ENCODE results near the gene IL16. TPM values are rescaled to one million over a fixed set of nuclear protein-coding genes. Genes with fewer than 3 reads are reported as not detected.

Gene IL16
- total and polyA plus RNA-seq, 4 donors, result 1.9 to 6.9 (median 4.4) TPM

DNA sequence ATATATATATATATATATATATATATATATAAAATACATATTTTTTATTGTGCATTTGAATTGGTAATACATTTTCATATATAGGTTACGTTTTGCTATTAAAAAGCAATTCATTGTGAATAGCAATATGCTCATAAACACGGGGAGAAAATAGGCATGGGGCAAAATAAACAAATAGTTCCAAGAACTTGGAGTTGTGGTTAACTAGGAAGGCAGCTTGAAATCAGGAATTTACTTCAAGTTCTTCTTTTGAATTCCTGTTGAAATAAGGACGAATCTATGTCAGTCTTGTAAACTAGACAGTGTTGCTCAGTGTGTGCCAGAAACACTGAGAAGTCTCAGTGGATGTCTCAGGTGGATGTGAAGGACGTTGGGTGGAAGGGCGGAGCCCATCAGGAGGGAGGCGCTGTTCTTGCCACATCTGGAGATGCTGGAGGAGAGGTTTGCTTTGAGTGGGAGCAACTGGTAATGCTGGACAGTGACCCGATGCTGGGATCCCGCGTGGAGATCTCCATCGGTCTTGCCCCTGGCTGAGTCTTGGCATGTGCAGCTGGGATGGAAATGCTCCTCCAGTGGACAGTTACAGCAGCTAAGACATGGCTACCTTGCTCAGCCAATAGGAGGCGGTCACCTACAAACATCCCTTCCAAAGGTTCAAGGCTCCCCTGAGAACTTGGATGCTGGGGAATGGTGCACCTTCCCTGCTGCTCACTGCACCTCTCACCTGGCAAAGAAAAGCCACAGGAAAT is 2.5 kb downstream of the IL16 start:
- Histone ChIP-seq H3K4me1 (ENCODE audit: control insufficient read depth in 4 of 4, insufficient read depth in 4 of 4, low read length in 3 of 4) (no peaks in the 10 kb centered on the region), H3K4me3 (ENCODE audit: low read depth in 1 of 3, low read length in 3 of 3) (no peak overlapping the region), H3K36me3 (ENCODE audit: control insufficient read depth in 4 of 4, insufficient read depth in 3 of 4, low read depth in 1 of 4, low read length in 3 of 4) (no peaks in the 10 kb centered on the region), H3K27me3 (ENCODE audit: control insufficient read depth in 4 of 4, insufficient read depth in 4 of 4, low read length in 3 of 4) (no peaks in the 10 kb centered on the region), H3K9me3 (ENCODE audit: control insufficient read depth in 4 of 4, low read length in 3 of 4) (no peaks in the 10 kb centered on the region), H3K27ac (ENCODE audit: low read depth in 1 of 2, low read length in 2 of 2) (no peak overlapping the region), H3K9ac (ENCODE audit: low read depth in 1 of 2, low read length in 2 of 2) (no peak overlapping the region)
- DNase-seq (ENCODE audit: low spot score), result no peak
- TF ChIP-seq, protein P1, sequence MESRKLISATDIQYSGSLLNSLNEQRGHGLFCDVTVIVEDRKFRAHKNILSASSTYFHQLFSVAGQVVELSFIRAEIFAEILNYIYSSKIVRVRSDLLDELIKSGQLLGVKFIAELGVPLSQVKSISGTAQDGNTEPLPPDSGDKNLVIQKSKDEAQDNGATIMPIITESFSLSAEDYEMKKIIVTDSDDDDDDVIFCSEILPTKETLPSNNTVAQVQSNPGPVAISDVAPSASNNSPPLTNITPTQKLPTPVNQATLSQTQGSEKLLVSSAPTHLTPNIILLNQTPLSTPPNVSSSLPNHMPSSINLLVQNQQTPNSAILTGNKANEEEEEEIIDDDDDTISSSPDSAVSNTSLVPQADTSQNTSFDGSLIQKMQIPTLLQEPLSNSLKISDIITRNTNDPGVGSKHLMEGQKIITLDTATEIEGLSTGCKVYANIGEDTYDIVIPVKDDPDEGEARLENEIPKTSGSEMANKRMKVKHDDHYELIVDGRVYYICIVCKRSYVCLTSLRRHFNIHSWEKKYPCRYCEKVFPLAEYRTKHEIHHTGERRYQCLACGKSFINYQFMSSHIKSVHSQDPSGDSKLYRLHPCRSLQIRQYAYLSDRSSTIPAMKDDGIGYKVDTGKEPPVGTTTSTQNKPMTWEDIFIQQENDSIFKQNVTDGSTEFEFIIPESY (IDR thresholded peaks at IDR 0.05), result no peak
- TF ChIP-seq, protein P2, sequence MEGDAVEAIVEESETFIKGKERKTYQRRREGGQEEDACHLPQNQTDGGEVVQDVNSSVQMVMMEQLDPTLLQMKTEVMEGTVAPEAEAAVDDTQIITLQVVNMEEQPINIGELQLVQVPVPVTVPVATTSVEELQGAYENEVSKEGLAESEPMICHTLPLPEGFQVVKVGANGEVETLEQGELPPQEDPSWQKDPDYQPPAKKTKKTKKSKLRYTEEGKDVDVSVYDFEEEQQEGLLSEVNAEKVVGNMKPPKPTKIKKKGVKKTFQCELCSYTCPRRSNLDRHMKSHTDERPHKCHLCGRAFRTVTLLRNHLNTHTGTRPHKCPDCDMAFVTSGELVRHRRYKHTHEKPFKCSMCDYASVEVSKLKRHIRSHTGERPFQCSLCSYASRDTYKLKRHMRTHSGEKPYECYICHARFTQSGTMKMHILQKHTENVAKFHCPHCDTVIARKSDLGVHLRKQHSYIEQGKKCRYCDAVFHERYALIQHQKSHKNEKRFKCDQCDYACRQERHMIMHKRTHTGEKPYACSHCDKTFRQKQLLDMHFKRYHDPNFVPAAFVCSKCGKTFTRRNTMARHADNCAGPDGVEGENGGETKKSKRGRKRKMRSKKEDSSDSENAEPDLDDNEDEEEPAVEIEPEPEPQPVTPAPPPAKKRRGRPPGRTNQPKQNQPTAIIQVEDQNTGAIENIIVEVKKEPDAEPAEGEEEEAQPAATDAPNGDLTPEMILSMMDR (IDR thresholded peaks at IDR 0.05; ENCODE audit: low read depth, low read length, missing input control), result no peak
- TF ChIP-seq YY1 (IDR thresholded peaks at IDR 0.05) (no peak), RXRA (IDR thresholded peaks at IDR 0.05) (no peak), RAD21 (IDR thresholded peaks at IDR 0.05) (no peak), NR2F2 (IDR thresholded peaks at IDR 0.05) (no peak), FOXA1 (IDR thresholded peaks at IDR 0.05) (no peak), TAF1 (conservative IDR thresholded peaks at IDR 0.05) (no peak), GABPA (IDR thresholded peaks at IDR 0.05 in 1 of 2, conservative IDR thresholded peaks at IDR 0.05 in 1 of 2) (no peak), FOXA2 (IDR thresholded peaks at IDR 0.05) (no peak), SP1 (IDR thresholded peaks at IDR 0.05) (no peak), JUND (IDR thresholded peaks at IDR 0.05) (no peak), EGR1 (IDR thresholded peaks at IDR 0.05; ENCODE audit: low read depth in 2 of 2) (no peak), HNF4G (IDR thresholded peaks at IDR 0.05) (no peak), HNF4A (conservative IDR thresholded peaks at IDR 0.05) (no peak)
- TF ChIP-seq, protein P3, sequence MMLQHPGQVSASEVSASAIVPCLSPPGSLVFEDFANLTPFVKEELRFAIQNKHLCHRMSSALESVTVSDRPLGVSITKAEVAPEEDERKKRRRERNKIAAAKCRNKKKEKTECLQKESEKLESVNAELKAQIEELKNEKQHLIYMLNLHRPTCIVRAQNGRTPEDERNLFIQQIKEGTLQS (IDR thresholded peaks at IDR 0.05), result no peak
- TF ChIP-seq, protein P4, sequence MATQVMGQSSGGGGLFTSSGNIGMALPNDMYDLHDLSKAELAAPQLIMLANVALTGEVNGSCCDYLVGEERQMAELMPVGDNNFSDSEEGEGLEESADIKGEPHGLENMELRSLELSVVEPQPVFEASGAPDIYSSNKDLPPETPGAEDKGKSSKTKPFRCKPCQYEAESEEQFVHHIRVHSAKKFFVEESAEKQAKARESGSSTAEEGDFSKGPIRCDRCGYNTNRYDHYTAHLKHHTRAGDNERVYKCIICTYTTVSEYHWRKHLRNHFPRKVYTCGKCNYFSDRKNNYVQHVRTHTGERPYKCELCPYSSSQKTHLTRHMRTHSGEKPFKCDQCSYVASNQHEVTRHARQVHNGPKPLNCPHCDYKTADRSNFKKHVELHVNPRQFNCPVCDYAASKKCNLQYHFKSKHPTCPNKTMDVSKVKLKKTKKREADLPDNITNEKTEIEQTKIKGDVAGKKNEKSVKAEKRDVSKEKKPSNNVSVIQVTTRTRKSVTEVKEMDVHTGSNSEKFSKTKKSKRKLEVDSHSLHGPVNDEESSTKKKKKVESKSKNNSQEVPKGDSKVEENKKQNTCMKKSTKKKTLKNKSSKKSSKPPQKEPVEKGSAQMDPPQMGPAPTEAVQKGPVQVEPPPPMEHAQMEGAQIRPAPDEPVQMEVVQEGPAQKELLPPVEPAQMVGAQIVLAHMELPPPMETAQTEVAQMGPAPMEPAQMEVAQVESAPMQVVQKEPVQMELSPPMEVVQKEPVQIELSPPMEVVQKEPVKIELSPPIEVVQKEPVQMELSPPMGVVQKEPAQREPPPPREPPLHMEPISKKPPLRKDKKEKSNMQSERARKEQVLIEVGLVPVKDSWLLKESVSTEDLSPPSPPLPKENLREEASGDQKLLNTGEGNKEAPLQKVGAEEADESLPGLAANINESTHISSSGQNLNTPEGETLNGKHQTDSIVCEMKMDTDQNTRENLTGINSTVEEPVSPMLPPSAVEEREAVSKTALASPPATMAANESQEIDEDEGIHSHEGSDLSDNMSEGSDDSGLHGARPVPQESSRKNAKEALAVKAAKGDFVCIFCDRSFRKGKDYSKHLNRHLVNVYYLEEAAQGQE (IDR thresholded peaks at IDR 0.05), result no peak
- TF ChIP-seq, protein P5, sequence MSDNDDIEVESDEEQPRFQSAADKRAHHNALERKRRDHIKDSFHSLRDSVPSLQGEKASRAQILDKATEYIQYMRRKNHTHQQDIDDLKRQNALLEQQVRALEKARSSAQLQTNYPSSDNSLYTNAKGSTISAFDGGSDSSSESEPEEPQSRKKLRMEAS (IDR thresholded peaks at IDR 0.05), result no peak
- WGBS, result 81% methylated on average over 11 of the region's 11 CpGs

Data from liver (tissue), 9 donors.